Neuronal stem cell (in vitro differentiated cells): ENCODE measurements around the gene REP15.

ENCODE experiments used
- DNase-seq: peaks from one replicate; pipeline ENCODE4 v3.0.0-alpha.2; 2013; ENCODE audit warnings: low spot score
- H2AFZ ChIP-seq: one replicate; pipeline ENCODE4 v1.6.1; 2013; ENCODE audit warnings: mild to moderate bottlenecking, low read length, inconsistent platforms
- H2AK5ac ChIP-seq: 2 replicates; pipeline ENCODE4 v1.6.1; 2013; ENCODE audit warnings: low read depth, mild to moderate bottlenecking, inconsistent platforms, low read length, moderate library complexity, mixed read lengths
- H2BK120ac ChIP-seq: 2 replicates; pipeline ENCODE4 v1.6.1; 2013; ENCODE audit warnings: low read depth, mild to moderate bottlenecking, inconsistent platforms, low read length, moderate library complexity, mixed read lengths
- H2BK12ac ChIP-seq: one replicate; pipeline ENCODE4 v1.6.1; 2013; ENCODE audit warnings: low read length, inconsistent platforms
- H2BK15ac ChIP-seq: 2 replicates; pipeline ENCODE4 v1.6.1; 2013; ENCODE audit warnings: mild to moderate bottlenecking, low read length, inconsistent platforms, mixed read lengths
- H2BK5ac ChIP-seq: one replicate; pipeline ENCODE4 v1.6.1; 2013; ENCODE audit warnings: inconsistent platforms, mild to moderate bottlenecking, low read length, moderate library complexity
- H3K14ac ChIP-seq: one replicate; pipeline ENCODE4 v1.6.1; 2013; ENCODE audit warnings: low read length, inconsistent platforms
- H3K18ac ChIP-seq: 2 replicates; pipeline ENCODE4 v1.6.1; 2013; ENCODE audit warnings: low read length, inconsistent platforms
- H3K23ac ChIP-seq: 2 replicates; pipeline ENCODE4 v1.6.1; 2013; ENCODE audit warnings: low read depth, mild to moderate bottlenecking, mixed read lengths, low read length, inconsistent platforms; ENCODE audit not compliant: poor library complexity
- H3K27ac ChIP-seq: replicated peaks from 3 replicates; pipeline ENCODE4 v1.5.1; 2013; ENCODE audit warnings: low read length, inconsistent platforms
- H3K27me3 ChIP-seq, 3 experiments: 2 replicates each; pipeline ENCODE4 v1.6.1; 2013; ENCODE audit warnings: low read length in 3 of 3, mild to moderate bottlenecking in 2 of 3, inconsistent platforms in 1 of 3, low read depth in 1 of 3, mixed read lengths in 1 of 3, moderate library complexity in 1 of 3; ENCODE audit not compliant: control insufficient read depth in 3 of 3, insufficient read depth in 3 of 3
- H3K36me3 ChIP-seq, 2 donors: replicated peaks in 1 of 2; 2 replicates each; pipeline ENCODE4 v1.6.1; 2013; ENCODE audit warnings: low read length in 2 of 2; ENCODE audit not compliant: control insufficient read depth in 2 of 2, insufficient read depth in 2 of 2
- H3K4ac ChIP-seq: 2 replicates; pipeline ENCODE4 v1.6.1; 2013; ENCODE audit warnings: inconsistent platforms, mild to moderate bottlenecking, low read length, moderate library complexity
- H3K4me1 ChIP-seq, 2 donors: 1 replicate in 1 of 2; 2 replicates in 1 of 2; pipeline ENCODE4 v1.6.1; 2013; ENCODE audit warnings: low read length in 2 of 2, low read depth in 1 of 2; ENCODE audit not compliant: control insufficient read depth in 2 of 2, insufficient read depth in 1 of 2
- H3K4me2 ChIP-seq: one replicate; pipeline ENCODE4 v1.6.1; 2013; ENCODE audit warnings: mild to moderate bottlenecking, low read length, inconsistent platforms; ENCODE audit not compliant: insufficient read depth, poor library complexity, severe bottlenecking
- H3K4me3 ChIP-seq, 2 donors: 2 replicates each; pipeline ENCODE4 v1.5.1; 2013; ENCODE audit warnings: low read length in 2 of 2, mild to moderate bottlenecking in 2 of 2, inconsistent platforms in 1 of 2, moderate library complexity in 1 of 2
- H3K79me1 ChIP-seq: one replicate; pipeline ENCODE4 v1.6.1; 2013; ENCODE audit warnings: low read depth, mild to moderate bottlenecking, inconsistent platforms, low read length, moderate library complexity
- H3K9ac ChIP-seq: one replicate; pipeline ENCODE4 v1.6.1; 2013; ENCODE audit warnings: mild to moderate bottlenecking, low read depth, low read length, inconsistent platforms; ENCODE audit not compliant: poor library complexity
- H3K9me3 ChIP-seq, 2 donors: replicated peaks in 1 of 2; 2 replicates each; pipeline versions ENCODE3 to v1.6.1; 2013; ENCODE audit warnings: low read length in 2 of 2, mild to moderate bottlenecking in 2 of 2, inconsistent platforms in 1 of 2, low read depth in 1 of 2, mixed read lengths in 1 of 2, moderate library complexity in 1 of 2; ENCODE audit not compliant: control insufficient read depth in 2 of 2, insufficient read depth in 1 of 2
- H4K8ac ChIP-seq: one replicate; pipeline ENCODE4 v1.6.1; 2013; ENCODE audit warnings: low read depth, mild to moderate bottlenecking, inconsistent platforms, low read length, moderate library complexity
- H4K91ac ChIP-seq: one replicate; pipeline ENCODE4 v1.6.1; 2013; ENCODE audit warnings: low read length, low read depth, mild to moderate bottlenecking, inconsistent platforms; ENCODE audit not compliant: poor library complexity
- WGBS, 2 donors: extraction: QIAGEN DNeasy Blood & Tissue Kit; methylation state at CpG; one replicate each; pipeline ENCODE4 v1.1.7; 2013; ENCODE audit warnings: missing lambda C conversion rate in 2 of 2, mixed read lengths in 1 of 2; ENCODE audit not compliant: insufficient read length in 2 of 2, insufficient replicate concordance in 1 of 2; ENCODE audit errors: extremely low coverage in 2 of 2; 5-methylcytosine and 5-hydroxymethylcytosine counted together

The REP15 gene

GRCh38 chr12:27730097-27730588 lies 33.9 kb downstream of the REP15 start:
- Histone ChIP-seq H3K14ac (no peak overlapping the region), H3K79me1 (no peaks in the 10 kb centered on the region), H3K23ac (no peak overlapping the region), H4K91ac (no peak overlapping the region), H2BK5ac (no peak overlapping the region), H2BK120ac (no peak overlapping the region), H3K36me3 (peaks cover 3 to 83% of the 10 kb centered on the region in 2 donors), H3K4ac (no peak overlapping the region), H2AFZ (no peak overlapping the region), H3K9me3 (no peaks in the 10 kb centered on the region), H3K27me3 (no peaks in the 10 kb centered on the region), H3K4me1 (no peaks in the 10 kb centered on the region), H2BK15ac (no peak overlapping the region), H3K18ac (no peak overlapping the region), H2AK5ac (no peak overlapping the region), H3K4me3 (no peak overlapping the region), H4K8ac (no peak overlapping the region), H3K9ac (no peak overlapping the region), H3K4me2 (no peak overlapping the region), H2BK12ac (no peak overlapping the region), H3K27ac (no peak overlapping the region)
- DNase-seq = no peak
- no CpG with 5 or more reads among the region's 4 CpGs for WGBS, 2 donors

GRCh38 chr12:27732281-27732680 lies 36.0 kb downstream of the REP15 start:
- H3K4me2 ChIP-seq = no peak overlapping the region
- no peak overlapping the region for H3K14ac ChIP-seq
- no peaks in the 10 kb centered on the region for H3K4me1 ChIP-seq
- no peak for DNase-seq
- no peak overlapping the region for H2AK5ac ChIP-seq
- H3K27me3 ChIP-seq = no peaks in the 10 kb centered on the region
- no peak overlapping the region for H3K4ac ChIP-seq
- H3K27ac ChIP-seq = no peak overlapping the region
- H3K79me1 ChIP-seq = no peaks in the 10 kb centered on the region
- H2BK5ac ChIP-seq = no peak overlapping the region
- no peak overlapping the region for H2BK15ac ChIP-seq
- H4K8ac ChIP-seq = no peak overlapping the region
- no peak overlapping the region for H2BK12ac ChIP-seq
- WGBS, 2 donors = no CpG with 5 or more reads among the region's 2 CpGs
- H3K18ac ChIP-seq = no peak overlapping the region
- no peak overlapping the region for H4K91ac ChIP-seq
- no peak overlapping the region for H2AFZ ChIP-seq
- H2BK120ac ChIP-seq = no peak overlapping the region
- no peak overlapping the region for H3K4me3 ChIP-seq
- no peak overlapping the region for H3K9ac ChIP-seq
- no peak overlapping the region for H3K23ac ChIP-seq
- H3K9me3 ChIP-seq = no peaks in the 10 kb centered on the region
- H3K36me3 ChIP-seq = peaks cover 3 to 82% of the 10 kb centered on the region in 2 donors

- peaks cover 2 to 82% of the 10 kb centered on the region in 2 donors for H3K36me3 ChIP-seq
- H3K23ac ChIP-seq = no peak overlapping the region
- H2BK5ac ChIP-seq = no peak overlapping the region
- H4K8ac ChIP-seq = no peak overlapping the region
- no peak overlapping the region for H3K18ac ChIP-seq
- no peak overlapping the region for H2BK12ac ChIP-seq
- no peak overlapping the region for H2AFZ ChIP-seq
- no CpG with 5 or more reads among the region's 3 CpGs for WGBS, 2 donors
- H3K4me2 ChIP-seq = no peak overlapping the region
- no peak overlapping the region for H2BK120ac ChIP-seq
- no peak overlapping the region for H4K91ac ChIP-seq
- H2AK5ac ChIP-seq = no peak overlapping the region
- no peak overlapping the region for H2BK15ac ChIP-seq
- H3K4me3 ChIP-seq = no peak overlapping the region
- no peaks in the 10 kb centered on the region for H3K27me3 ChIP-seq
- H3K79me1 ChIP-seq = no peaks in the 10 kb centered on the region
- no peak for DNase-seq
- H3K27ac ChIP-seq = no peak overlapping the region
- H3K14ac ChIP-seq = no peak overlapping the region
- H3K9ac ChIP-seq = no peak overlapping the region
- no peaks in the 10 kb centered on the region for H3K9me3 ChIP-seq
- no peaks in the 10 kb centered on the region for H3K4me1 ChIP-seq
- H3K4ac ChIP-seq = no peak overlapping the region
Measured at GRCh38 chr12:27733052-27733656, 36.9 kb downstream of the REP15 start.

GRCh38 chr12:27733791-27734190 lies 37.5 kb downstream of the REP15 start:
- Histone ChIP-seq H3K27me3 (no peaks in the 10 kb centered on the region), H3K9me3 (no peaks in the 10 kb centered on the region), H3K36me3 (peaks cover 2 to 82% of the 10 kb centered on the region in 2 donors), H2AFZ (no peak overlapping the region), H2AK5ac (no peak overlapping the region), H3K79me1 (no peaks in the 10 kb centered on the region), H4K91ac (no peak overlapping the region), H4K8ac (no peak overlapping the region), H2BK5ac (no peak overlapping the region), H3K23ac (no peak overlapping the region), H2BK12ac (no peak overlapping the region), H2BK120ac (no peak overlapping the region), H3K4me3 (no peak overlapping the region), H3K18ac (no peak overlapping the region), H2BK15ac (no peak overlapping the region), H3K14ac (no peak overlapping the region), H3K4ac (no peak overlapping the region), H3K9ac (no peak overlapping the region), H3K27ac (no peak overlapping the region), H3K4me2 (no peak overlapping the region), H3K4me1 (no peaks in the 10 kb centered on the region)
- DNase-seq = no peak
- no CpG with 5 or more reads among the region's 1 CpG for WGBS, 2 donors
